Activated CD4-positive, alpha-beta T cell treated with anti-CD3 and anti-CD28 coated beads, Interleukin-2, amount 50 U/mL, for 24 hours (primary cell): ENCODE data around the gene DNMBP.
"Not testable (repeated sequence)": the region's sequence is repeated elsewhere in the genome, so short reads cannot be mapped to it uniquely, and the experiment has no call there.

Experiments used
- DNase-seq, 2 donors: peaks; one replicate each; pipeline ENCODE4 v3.0.0-alpha.2; 2020; ENCODE audit warnings: low read depth in 1 of 2, low spot score in 1 of 2

The DNMBP gene

GRCh38 chr10:99920486-99920885 lies 89.3 kb downstream of the DNMBP start:
- no peak for DNase-seq

- DNase-seq: no peak
These were observed 91.6 kb downstream of the DNMBP start for GRCh38 chr10:99917963-99918825.

GRCh38 chr10:99916776-99917175 lies 93.0 kb downstream of the DNMBP start:
- no peak for DNase-seq

DNA sequence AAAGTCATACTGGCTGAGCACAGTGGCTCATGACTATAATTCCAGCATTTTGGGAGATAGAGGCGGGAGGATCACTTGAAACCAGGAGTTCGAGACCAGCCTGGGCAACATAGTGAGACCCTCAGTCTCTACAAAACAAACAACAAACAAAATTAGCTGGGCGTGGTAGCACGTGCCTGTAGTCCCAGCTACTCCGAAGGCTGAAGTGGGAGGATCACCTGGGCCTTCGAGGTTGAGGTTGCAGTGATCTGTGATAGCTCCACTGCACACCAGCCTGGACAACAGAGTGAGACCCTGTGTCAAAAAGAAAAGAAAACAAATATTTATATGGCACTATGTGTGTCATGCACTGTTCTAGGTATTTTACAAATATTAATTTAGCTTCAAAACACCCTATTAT lies 94.3 kb downstream of the DNMBP start:
- DNase-seq: no peak

DNA sequence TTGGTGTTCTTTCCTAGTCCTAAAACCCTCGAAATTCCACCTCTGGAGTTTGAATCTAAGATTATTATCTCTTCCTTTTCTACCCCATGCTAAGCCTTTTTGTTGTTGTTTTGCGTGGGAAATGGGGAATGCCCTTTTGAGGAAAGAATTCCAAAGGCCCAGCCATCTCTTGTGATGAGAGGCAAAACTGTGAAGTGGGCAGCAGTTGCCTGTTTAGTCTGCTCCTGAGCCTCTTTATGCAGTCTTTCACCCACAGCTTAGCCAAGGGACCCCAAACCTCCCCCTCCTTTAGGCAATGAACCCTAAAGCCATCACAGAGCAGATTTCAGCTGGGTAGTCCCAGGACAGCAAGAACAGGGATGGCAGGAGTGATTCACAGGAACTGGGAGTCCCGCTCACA lies 95.5 kb downstream of the DNMBP start:
- no peak for DNase-seq

DNA sequence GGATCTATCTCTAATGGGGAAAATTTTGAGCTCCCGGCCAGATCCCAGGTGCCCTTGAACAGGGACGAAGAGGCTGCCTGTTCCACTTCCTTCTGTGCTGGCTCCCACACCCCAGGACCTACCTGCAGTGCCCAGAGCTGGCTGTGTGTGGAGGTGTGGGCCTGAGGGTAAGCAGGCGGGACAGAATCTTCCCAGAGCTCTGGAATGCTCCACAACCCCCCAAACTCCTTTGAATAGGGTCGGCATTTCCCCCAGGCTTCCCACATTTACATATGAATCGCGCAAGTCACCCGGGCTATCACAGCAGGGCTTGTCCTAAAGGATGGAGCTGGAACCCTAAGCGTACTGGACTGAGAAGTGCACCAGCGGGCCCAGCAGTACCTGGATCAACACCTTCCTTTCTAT lies 95.9 kb downstream of the DNMBP start:
- no peak for DNase-seq

DNA sequence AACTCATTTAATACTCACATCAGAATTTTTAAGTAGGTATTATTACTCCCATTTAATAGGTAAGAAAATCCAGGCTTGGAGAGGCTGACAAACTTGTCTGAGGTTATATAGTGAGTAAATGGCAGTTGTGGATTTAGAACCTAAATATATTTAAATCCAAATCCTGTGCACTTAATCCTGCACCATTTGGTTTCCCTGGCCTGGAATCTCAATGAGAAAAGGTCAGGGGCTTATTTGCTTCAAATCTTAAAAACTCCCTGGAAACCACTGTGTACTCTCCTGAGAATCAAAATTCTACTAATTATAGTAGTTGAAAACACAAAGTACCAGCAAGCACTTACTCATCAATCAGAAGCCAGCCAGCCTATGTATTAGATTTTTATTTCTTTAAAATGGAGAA lies 97.7 kb downstream of the DNMBP start:
- no peak for DNase-seq

GRCh38 chr10:99908512-99908911 lies 101.2 kb downstream of the DNMBP start:
- no peak for DNase-seq

DNA sequence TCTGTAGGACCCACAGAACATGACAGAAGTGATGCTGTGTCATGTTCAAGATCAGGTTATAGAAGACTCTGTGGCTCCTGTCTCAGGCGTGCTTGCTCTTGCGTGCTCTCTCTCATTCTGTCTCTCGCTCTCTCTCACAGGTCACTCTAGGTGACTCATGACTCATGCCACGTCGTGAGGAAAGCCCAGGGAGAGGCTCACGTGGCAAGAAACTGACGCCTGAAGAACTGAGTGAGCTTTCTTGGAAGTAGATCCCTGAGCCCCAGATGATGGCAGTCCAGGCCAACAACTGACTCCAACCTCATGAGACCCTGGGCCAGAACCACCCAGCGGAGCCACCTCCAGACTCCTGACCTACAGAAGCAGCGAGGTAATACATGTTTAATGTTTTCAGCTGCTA lies 103.3 kb downstream of the DNMBP start:
- no peak for DNase-seq

GRCh38 chr10:99905971-99906370 lies 103.8 kb downstream of the DNMBP start:
- no peak for DNase-seq

- no peak for DNase-seq
These were observed 113.9 kb downstream of the DNMBP start for GRCh38 chr10:99895867-99896266.

- not testable (repeated sequence) for DNase-seq
These were observed 114.7 kb downstream of the DNMBP start for GRCh38 chr10:99895066-99895465.

DNA sequence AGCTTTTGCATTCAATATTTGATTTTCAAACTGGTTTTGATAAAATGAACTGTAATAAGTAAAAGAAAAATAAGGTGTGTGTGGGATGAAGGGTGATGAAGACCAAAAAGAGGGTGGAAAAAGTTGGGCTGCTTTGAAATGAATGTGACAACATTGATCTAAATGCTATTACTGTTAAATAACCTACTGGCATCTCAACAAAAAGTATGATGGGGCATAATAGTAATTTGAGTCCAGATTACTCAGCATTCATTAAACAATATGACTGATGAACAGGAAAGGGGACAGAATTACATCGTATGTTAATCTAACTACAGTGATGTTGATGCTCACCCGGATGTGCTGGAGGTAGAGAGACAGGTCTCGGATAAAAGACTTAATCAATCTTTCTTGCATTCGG lies 115.1 kb downstream of the DNMBP start:
- DNase-seq: no peak

DNA sequence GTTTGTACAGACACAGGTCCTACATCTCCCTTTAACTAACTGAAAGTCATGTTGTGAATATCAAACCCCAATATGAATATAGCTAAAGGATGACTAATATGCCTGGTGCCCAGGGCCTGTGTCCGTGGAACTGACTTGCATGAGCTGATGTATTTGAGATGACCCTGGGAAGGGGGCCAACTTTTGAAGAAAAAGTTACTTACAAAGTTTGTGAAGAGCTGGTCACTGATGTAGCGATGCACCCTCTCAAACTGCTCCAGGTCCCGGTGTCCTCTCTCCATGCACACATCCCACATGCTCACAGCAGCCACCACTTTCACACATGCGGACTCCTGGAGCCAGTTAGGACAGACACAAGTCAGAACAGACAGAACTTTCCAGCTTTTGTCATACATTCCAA lies 121.1 kb downstream of the DNMBP start:
- DNase-seq: no peak

DNA sequence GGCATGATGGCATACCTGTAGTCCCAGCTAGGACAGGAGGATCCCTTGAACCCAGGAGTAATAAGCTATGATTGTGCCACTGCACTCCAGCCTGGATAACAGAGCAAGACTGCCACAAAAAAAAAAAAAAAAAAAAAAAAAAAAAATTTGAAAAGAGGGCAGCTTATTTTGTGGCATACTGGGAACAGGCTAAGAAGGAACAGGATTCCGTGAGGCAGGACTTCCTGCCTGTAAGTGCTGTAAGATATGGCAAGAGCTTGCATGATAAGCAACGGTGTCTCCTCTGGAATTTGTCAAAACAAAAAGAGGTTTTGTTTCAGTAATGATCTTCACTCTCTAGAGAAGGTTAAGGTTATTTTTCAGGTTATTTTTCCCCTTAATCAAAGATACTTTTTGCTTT lies 126.2 kb downstream of the DNMBP start:
- DNase-seq: no peak

- no peak for DNase-seq
These were observed 128.4 kb downstream of the DNMBP start for GRCh38 chr10:99881371-99881770.

- DNase-seq: no peak
These were observed 129.5 kb downstream of the DNMBP start for GRCh38 chr10:99880080-99880835.

GRCh38 chr10:99875473-99875872 lies 134.3 kb downstream of the DNMBP start:
- no peak for DNase-seq

- DNase-seq: no peak
These were observed 135.2 kb downstream of the DNMBP start for GRCh38 chr10:99874341-99875085.

DNA sequence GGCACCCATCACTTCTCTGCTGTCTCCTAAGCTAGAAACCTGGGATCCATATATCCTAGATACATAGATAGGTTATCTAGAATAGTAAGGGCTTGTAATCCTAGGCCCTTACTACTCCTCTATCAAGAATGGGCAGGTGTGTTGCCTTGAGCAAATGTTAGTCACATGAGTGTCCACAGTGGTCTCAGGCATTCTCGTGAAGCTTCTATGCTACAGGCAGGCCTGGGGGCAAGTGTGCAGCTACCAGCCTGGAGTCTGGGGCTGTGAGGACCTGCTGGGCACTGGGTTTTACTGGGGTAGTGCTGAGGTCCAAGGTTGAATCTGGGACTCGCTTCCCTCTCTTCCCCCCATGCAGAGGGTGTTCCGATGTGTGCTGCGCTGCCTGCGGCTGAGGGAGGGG lies 135.9 kb downstream of the DNMBP start:
- DNase-seq: no peak

DNA sequence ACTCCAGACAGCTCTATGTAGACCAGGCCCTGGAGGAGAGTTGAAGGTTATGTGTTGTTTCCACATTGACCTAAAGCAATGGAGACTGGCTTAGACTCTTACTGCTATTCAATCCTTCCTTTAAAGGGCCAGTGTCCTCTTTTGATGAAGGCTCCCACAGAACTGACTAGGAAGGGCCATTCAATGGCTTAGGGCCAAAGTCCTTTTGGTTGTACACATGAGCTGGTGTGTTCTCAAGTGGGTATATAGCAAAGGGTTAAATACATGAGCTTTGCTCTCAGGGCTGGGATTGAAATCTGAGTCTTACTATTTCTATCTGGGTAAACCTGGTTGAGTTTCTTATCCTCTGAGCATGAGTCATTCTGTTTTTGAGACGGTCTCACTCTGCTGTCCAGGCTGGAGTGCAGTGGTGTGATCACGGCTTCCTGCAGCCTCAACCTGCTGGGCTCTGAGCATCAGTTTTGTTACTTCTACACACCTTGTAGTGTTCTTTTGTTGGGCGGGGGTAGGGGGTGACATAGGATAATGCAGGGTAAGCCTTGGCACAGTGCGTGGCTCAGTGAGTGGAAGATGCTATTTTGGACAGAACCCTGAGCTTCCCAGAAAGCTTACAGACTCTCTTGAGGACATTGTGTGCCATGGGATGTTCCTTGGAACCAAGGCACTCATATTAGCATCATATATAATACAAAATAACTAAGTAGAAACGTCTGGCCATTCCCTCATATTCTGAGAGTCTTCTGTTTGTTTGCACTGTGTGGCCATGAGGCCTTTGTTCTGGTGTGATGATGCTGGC lies 137.2 kb downstream of the DNMBP start:
- DNase-seq: no peak
